LNCaP clone FGC (cell line): ENCODE data around the gene CDKL4.

ENCODE experiments used
- DNase-seq: peaks from one replicate; pipeline ENCODE4 v3.0.0-alpha.2; 2011; ENCODE audit warnings: low read depth
- H3K4me3 ChIP-seq: 2 replicates; pipeline ENCODE4 v1.5.1; 2011; ENCODE audit warnings: mild to moderate bottlenecking, low read depth, low read length, control low read depth
- CTCF ChIP-seq: IDR thresholded peaks from 2 replicates; pipeline ENCODE4 v1.5.1; 2012; ENCODE audit warnings: mild to moderate bottlenecking; ENCODE audit not compliant: control insufficient read depth, insufficient read depth; ENCODE audit errors: extremely low read depth

The CDKL4 gene

GRCh38 chr2:39136799-39137198 is 107.0 kb downstream of the CDKL4 start:
- no peak overlapping the region for H3K4me3 ChIP-seq
- no peak for DNase-seq
- no peak for TF ChIP-seq CTCF

- no peak for TF ChIP-seq CTCF
- H3K4me3 ChIP-seq: no peak overlapping the region
- no peak for DNase-seq
These were observed 108.0 kb downstream of the CDKL4 start for GRCh38 chr2:39135690-39136259.

- H3K4me3 ChIP-seq: no peak overlapping the region
- DNase-seq: no peak
- no peak for TF ChIP-seq CTCF
These were observed 110.4 kb downstream of the CDKL4 start for GRCh38 chr2:39133215-39133851.

- no peak for TF ChIP-seq CTCF
- H3K4me3 ChIP-seq: no peak overlapping the region
- DNase-seq: no peak
These were observed 114.8 kb downstream of the CDKL4 start for GRCh38 chr2:39128919-39129391.

- H3K4me3 ChIP-seq: no peak overlapping the region
- TF ChIP-seq CTCF: no peak
- DNase-seq: no peak
These were observed 115.8 kb downstream of the CDKL4 start for GRCh38 chr2:39127973-39128372.
